ENCODE data around the gene RBM10.

Gene RBM10

GRCh38 chrX:47178337-47178736 is 33.3 kb downstream of the RBM10 start:
- no peak for DNase-seq

GRCh38 chrX:47179221-47179927 is 34.4 kb downstream of the RBM10 start:
- no peak for DNase-seq

GRCh38 chrX:47179928-47180255 is 34.9 kb downstream of the RBM10 start:
- DNase-seq = no peak

GRCh38 chrX:47180346-47180745 is 35.3 kb downstream of the RBM10 start:
- no peak for DNase-seq

GRCh38 chrX:47181301-47181700 is 36.3 kb downstream of the RBM10 start:
- DNase-seq = no peak

- DNase-seq = no peak
Observed at GRCh38 chrX:47182106-47182700, 37.2 kb downstream of the RBM10 start.

DNA sequence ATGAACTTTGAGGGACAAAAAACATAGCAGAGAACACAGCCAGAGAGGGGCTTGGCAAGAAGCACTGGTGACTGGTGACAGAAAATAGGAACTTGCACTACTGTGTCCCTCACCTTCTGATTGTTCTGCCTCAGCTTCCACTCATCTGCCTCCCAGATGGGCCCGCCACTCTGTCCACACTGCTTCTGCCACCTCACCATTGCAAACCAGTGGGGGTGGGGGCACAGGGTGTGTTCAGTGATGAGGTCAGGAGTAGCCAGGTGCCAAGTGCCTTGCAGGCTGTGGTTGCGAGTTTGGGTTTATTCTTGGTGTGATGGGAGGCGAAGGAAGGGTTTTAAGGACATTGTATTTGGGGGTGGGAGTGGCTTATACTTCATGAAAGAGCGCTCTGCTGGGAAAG is 39.5 kb downstream of the RBM10 start:
- no peak for DNase-seq

DNA sequence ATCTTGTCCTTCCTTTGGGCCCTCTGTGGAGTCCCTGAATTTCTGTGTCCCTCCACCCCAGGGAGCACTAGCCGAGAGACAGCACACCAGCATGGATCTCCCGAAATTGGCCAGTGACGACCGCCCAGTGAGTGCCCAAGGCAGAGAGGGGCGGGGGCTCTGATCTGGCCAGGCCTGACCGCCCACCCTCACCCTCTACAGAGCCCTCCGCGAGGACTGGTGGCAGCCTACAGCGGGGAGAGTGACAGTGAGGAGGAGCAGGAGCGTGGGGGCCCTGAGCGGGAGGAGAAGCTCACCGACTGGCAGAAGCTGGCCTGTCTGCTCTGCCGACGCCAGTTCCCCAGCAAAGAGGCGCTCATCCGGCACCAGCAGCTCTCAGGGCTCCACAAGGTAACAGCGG is 40.2 kb downstream of the RBM10 start:
- DNase-seq = no peak

- DNase-seq = no peak
Observed at GRCh38 chrX:47186096-47186740, 41.2 kb downstream of the RBM10 start.

DNA sequence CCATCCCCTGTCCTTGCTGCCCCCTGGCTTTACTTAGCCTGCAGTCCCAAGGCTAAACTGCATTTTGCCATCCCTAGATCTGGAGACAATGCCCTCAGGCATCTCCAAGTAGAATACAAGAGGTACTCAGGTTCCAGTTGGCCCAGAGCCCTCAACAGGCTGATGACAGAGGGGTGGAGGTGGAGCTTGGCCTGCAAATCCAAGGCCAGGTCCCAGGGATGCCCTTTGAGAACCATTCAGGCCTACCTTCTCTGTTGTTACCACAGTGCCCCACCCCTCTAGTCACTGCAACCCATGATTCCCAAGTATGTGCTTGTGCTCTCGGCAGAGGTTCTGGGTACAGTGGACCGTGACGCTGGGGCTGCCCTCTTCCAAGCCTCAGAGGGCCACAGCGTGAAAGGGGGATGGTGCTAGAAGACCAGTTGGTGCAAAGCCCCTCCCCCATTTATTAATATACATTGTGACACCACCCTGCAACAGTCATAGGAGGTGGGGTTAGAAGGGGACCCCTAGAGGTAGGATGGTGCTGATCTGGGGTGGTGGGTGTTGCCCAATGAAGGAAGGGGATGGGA is 42.2 kb downstream of the RBM10 start:
- DNase-seq = no peak

DNA sequence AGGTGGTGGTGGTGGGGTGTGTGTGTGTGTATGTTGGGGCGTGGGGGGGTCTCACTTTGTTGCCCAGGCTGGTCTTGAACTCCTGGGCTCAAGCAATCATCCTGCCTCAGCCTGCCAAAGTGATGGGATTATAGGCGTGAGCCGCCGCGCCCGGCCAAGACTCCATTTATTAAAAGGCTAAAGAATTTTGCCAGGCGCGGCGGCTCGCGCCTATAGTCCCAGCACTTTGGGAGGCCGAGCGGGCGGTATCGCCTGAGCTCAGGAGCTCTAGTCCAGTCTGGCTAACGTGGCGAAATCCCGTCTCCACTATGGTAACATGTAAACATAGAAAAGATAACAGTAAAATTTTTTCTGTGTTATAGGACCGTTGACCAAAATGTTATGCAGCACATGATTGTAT is 44.9 kb downstream of the RBM10 start:
- DNase-seq = no peak

DNA sequence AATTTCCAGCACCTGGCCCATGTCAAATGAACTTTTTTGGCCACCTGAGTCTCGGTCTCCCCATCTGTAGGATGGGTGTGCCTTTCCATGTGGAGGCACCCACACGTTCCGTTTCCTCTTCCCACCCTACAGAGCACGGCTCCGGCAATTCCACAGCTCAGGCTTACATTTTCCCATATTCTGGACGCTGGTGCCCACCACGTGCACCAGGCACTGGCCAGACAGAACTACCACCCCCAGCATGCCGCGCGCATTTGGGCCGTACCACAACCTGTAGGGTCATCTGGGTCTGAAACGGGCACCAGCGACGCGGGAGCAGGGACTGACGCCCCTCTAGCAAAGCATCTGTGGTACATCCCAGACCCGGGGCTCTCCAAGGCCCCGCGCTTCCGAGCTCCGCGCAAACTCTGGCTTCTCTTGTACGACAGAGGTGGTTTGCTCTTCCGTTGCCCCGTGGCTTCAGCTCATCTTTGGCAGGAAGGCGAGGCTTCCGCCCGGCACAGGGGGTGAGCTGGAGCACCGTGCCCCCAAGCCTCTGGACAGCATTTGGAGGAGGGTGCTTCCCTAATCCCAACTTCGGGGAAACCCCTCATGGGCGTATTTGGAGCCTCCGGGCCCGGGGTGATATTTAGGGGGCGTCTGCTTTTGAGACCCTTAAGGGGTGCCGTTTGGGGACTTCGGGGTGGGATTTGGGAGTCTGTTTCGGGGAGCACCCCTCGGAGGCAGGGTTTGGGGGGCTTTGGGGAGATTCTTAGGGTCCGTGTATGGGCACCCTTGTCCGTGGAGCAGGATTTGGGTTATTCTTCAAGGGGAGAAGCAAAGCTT is 45.6 kb downstream of the RBM10 start:
- peak; percentile 89 for DNase-seq

DNA sequence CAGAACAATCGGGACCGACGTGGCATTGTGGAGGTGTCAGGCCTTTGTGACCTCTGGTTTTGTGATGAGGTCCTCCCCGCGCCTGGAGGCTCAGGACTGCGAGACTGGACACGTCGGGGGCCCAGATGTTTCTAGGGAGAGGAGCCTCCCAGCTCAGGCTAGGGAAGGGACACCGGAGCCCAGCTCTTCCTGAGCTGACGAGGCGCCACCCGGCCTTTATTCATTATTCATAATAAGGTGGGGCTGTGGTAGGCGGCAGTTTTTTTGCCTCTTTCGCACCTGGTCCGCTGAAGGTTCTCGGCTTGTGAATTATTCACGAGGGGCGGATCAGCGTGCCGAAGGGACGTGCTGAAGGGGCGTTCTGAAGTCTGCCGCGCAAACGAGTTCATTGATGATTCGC is 46.3 kb downstream of the RBM10 start:
- peak; percentile 64 for DNase-seq

DNA sequence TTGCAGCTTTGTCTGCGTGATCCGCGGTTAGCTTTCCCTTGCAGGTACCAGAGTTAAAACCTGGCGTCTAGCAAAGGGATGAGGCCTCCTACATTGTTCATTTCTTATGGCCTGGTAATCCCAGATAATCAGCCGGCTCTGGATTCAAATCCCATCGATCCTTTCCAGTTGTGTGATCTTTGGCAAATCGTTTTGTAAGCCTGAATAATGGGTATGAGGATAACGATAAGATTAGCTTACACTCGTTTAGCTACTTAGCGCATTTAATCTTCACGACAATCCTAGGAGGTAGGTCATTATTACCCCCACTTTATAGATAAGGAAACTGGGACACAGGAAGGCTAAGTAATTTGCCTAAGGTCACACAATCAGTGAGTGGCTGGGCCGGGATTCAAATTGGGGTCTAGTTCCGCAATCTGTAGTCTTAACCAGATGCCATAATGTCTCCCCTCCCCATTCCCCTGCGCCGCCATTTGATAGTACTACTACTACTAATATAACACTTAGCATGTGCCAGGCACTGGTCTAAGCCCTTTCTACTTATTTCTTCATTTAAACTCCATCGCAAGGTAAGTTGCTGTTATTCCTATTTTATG is 46.9 kb downstream of the RBM10 start:
- no peak for DNase-seq

- peak; percentile 93 for DNase-seq
Observed at GRCh38 chrX:47193475-47194193, 48.6 kb downstream of the RBM10 start, which contains the start of gene UBA1. Gene UBA1, plus strand, starts transcription at chrX:47193829. Its CDS starts 4,974 bp downstream, at chrX:47198803.

DNA sequence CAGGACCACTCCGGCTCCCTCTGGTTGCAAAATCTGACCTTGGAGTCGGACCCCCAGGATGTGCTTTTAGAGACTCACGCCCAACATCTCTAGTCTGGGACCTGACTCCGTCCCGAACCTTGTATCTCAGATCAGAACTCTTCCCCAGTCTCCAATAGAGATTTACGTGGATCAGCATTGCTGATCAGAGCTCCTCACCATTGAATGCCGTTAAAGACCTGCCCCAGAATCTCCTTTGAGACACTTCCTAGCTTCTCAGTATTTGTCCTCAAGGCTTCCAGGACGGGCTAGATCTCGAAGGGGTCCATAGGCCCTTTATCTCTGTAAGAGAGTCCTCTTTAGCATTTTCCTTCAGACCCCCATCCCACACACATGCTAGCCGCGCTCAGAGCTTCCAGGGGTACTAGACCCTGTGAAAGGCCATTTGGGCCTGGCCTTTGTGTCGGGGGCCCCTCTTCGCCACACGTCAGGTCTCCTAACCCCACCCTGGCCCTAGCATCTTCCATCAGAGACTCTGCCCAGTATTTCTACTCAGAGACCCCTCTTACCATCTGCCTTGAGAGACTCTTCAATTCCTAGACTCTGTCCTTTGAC is 49.3 kb downstream of the RBM10 start:
- no peak for DNase-seq

DNA sequence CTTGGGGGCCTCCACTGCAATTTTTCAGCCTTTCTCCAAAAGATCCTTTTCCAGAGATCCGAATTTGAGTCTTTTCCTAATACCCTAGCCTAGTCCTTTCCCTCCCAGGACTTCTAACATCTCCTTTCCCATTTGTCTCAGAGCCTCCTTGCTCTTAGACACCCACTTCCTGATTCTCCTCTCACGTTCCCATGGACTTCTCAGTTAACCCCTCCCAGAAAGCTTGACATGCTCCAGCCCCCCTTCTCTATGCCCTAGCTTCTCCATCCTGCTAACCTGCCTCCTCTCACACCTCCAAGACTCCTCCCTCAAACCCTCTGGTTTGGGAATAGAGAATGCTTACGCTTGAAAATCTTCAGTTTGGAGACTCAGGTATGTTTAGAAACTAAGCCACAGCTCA is 51.1 kb downstream of the RBM10 start:
- DNase-seq = no peak

DNA sequence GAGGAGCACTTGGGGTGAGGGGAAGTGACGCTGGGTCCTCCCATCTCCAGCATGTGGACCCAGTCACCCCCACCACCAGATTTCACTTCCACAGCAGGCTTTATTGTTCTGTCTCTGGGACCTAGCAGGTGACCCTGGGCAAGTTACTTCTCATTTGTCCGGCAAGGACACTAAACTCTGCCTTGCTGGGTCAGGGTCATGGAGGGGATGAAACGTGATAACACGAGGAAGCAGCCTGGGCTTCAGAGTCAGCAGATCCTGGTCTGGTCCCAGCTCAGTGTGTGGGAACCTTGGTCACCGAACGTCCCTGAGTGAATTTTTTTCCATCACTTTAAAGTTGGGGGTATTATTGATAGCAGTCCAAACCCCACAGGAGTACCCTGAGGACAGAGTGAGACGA is 52.5 kb downstream of the RBM10 start:
- DNase-seq = no peak

GRCh38 chrX:47198026-47198686 is 53.1 kb downstream of the RBM10 start:
- no peak for DNase-seq

- no peak for DNase-seq
Observed at GRCh38 chrX:47198687-47199080, 53.7 kb downstream of the RBM10 start.

- DNase-seq = no peak
Observed at GRCh38 chrX:47199286-47199685, 54.3 kb downstream of the RBM10 start.
